ENCODE data around the gene KLK8.

GRCh38 chr19:51030631-51031030 lies 29.2 kb upstream of the KLK8 start:
- TF ChIP-seq CTCF (conservative IDR thresholded peaks at IDR 0.05), result no peak
- TF ChIP-seq EZH2 (IDR thresholded peaks at IDR 0.05; ENCODE audit: low read depth), result no peak
